BLaER1 treated with 17β-estradiol and CSF1 and Interleukin-3, amounts not matched to agents 10 nM and 100 nM (cell line): Measurements from ENCODE around the gene PGF.

Experiments
- H3K27ac ChIP-seq, 11 experiments: shearing (Covaris generic); formaldehyde crosslinking; 2 replicates each; pipeline ENCODE4 v1.8.1; 2022
- H3K27me3 ChIP-seq, 11 experiments: shearing (Covaris generic); formaldehyde crosslinking; 2 replicates each; pipeline ENCODE4 v1.8.1; 2022
- H3K36me3 ChIP-seq, 11 experiments: shearing (Covaris generic); formaldehyde crosslinking; 2 replicates each; pipeline ENCODE4 v1.8.1; 2022
- H3K4me1 ChIP-seq, 10 experiments: shearing (Covaris generic); formaldehyde crosslinking; 2 replicates each; pipeline ENCODE4 v1.8.1; 2022
- H3K4me2 ChIP-seq, 11 experiments: shearing (Covaris generic); formaldehyde crosslinking; 2 replicates each; pipeline ENCODE4 v1.8.1; 2022
- H3K4me3 ChIP-seq, 10 experiments: shearing (Covaris generic); formaldehyde crosslinking; 2 replicates each; pipeline ENCODE4 v1.8.1; 2022
- H3K9ac ChIP-seq, 11 experiments: shearing (Covaris generic); formaldehyde crosslinking; 2 replicates each; pipeline ENCODE4 v1.8.1; 2022
- H3K9me3 ChIP-seq, 11 experiments: shearing (Covaris generic); formaldehyde crosslinking; replicated peaks in 1 of 11; 2 replicates each; pipeline ENCODE4 v1.8.1; 2022
- H4K20me1 ChIP-seq, 11 experiments: shearing (Covaris generic); formaldehyde crosslinking; 2 replicates each; pipeline ENCODE4 v1.8.1; 2022
- Cebpa-rat ChIP-seq, 11 experiments: shearing (Covaris generic); IDR thresholded peaks; 2 replicates each; pipeline ENCODE4 v1.8.1; 2022

Gene PGF

DNA sequence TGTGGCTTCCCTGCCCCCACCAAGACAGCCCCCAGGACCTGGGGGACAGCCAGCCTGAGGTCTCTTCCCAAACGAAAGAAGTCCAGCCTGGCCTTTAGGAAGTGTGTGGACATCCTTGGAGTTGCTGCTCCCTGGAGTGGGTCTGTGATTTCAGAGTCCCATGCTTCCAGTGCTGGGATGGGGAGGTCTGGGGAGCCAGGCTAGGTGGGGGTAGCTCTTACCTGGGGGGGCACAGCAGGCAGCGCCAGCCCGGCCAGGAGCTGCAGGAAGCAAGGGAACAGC is 509 bp downstream of the PGF start:
- Histone ChIP-seq H3K36me3 (no peaks in the 10 kb centered on the region), H3K9me3 (no peaks in the 10 kb centered on the region), H3K4me1 (peaks cover 34 to 56% (median 43%) of the 10 kb centered on the region in 10 experiments), H4K20me1 (no peaks in the 10 kb centered on the region; a peak in 1 of 22 replicates), H3K27me3 (peaks cover 11 to 26% (median 17%) of the 10 kb centered on the region in 11 experiments), H3K4me2 (peak overlapping the region; percentile 90 to 97 (median 94)), H3K4me3 (peak overlapping the region; percentile 49 to 69 (median 58)), H3K27ac (no peak overlapping the region; a peak in 1 of 22 replicates), H3K9ac (peak overlapping the region; percentile 39 to 67 (median 61); a peak in 17 of 22 replicates)
- no peak for TF ChIP-seq Cebpa-rat (IDR thresholded peaks at IDR 0.05)

GRCh38 chr14:74954232-74954946 is 1.0 kb downstream of the PGF start:
- no peaks in the 10 kb centered on the region; a peak in 1 of 22 replicates for H4K20me1 ChIP-seq
- peak overlapping the region in 4 of 10 experiments; percentile 14 to 58 (median 50); a peak in 6 of 20 replicates for H3K4me3 ChIP-seq
- peaks cover 29 to 51% (median 40%) of the 10 kb centered on the region in 10 experiments for H3K4me1 ChIP-seq
- H3K4me2 ChIP-seq = peak overlapping the region; percentile 68 to 97 (median 94)
- H3K9me3 ChIP-seq = no peaks in the 10 kb centered on the region
- H3K36me3 ChIP-seq = no peaks in the 10 kb centered on the region
- peak overlapping the region in 6 of 11 experiments; percentile 11 to 67 (median 53); a peak in 5 of 22 replicates for H3K9ac ChIP-seq
- TF ChIP-seq Cebpa-rat (IDR thresholded peaks at IDR 0.05) = no peak
- peaks cover 11 to 26% (median 17%) of the 10 kb centered on the region in 11 experiments for H3K27me3 ChIP-seq
- no peak overlapping the region for H3K27ac ChIP-seq

DNA sequence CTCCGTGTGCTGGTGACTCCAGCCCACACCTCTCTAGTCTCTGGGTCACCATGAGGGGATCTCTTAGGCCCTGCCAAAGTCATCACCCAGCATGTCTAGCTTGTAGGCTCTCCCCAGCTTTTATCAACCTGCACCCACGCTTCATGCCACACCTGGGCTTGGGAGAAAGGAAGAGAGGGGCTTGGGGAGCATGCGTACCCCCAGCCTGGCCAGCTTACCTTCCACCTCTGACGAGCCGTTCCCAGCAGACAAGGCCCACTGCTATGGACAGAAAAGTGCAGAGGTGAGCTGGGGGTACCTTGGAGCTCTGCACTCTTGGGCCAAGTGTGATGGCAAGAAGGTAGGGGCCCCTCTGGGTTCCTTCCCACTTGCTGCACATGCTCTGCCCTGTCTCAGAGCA is 1.7 kb downstream of the PGF start:
- no peaks in the 10 kb centered on the region for H3K9me3 ChIP-seq
- no peaks in the 10 kb centered on the region for H3K36me3 ChIP-seq
- H3K4me3 ChIP-seq = no peak overlapping the region
- no peak for TF ChIP-seq Cebpa-rat (IDR thresholded peaks at IDR 0.05)
- H3K9ac ChIP-seq = no peak overlapping the region; a peak in 1 of 22 replicates
- H3K4me1 ChIP-seq = peaks cover 27 to 49% (median 40%) of the 10 kb centered on the region in 10 experiments
- H3K27ac ChIP-seq = no peak overlapping the region
- peak overlapping the region in 10 of 11 experiments; percentile 68 to 97 (median 94); a peak in 18 of 22 replicates for H3K4me2 ChIP-seq
- H4K20me1 ChIP-seq = no peaks in the 10 kb centered on the region; a peak in 1 of 22 replicates
- H3K27me3 ChIP-seq = peaks cover 11 to 26% (median 17%) of the 10 kb centered on the region in 11 experiments

DNA sequence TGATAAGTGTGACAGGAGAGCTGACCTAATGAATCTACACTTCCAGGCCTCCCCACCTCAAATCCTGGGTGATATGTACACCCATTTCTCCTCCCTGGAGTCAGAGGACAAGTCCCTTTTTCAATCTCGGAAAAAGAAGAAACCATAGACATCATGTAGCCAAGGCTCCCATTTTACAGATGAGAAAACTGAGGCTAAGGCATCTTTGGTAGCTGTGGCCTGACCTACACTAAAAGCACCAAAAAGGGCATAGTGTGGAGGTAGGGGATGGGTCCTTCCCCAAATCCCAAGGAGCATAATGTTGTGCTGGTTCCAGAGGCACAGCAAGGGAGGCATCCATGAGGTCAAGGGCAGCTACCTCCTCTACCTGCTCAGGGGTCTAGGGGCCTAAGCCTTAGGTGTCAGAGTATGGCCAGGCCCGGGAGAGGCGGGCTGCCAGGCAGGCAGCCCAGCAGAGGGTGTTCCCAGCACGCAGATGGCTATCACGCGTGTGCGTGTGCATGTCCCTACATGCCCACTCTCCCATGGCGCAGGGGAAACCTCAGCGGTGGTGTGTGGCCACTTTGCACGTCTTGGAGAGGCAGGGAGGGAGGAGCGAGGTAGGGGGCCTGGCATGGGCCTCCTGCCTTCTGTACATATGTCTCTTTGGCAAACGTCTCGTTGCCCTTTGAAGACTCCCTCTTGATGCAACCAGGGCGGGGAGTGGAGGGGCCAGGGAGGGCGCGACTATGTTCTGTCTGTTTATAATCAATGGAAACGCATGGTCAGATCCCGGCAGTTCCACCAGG is 2.5 kb downstream of the PGF start:
- H4K20me1 ChIP-seq = no peaks in the 10 kb centered on the region; a peak in 1 of 22 replicates
- no peak overlapping the region for H3K4me3 ChIP-seq
- peaks cover 11 to 26% (median 17%) of the 10 kb centered on the region in 11 experiments for H3K27me3 ChIP-seq
- no peaks in the 10 kb centered on the region for H3K36me3 ChIP-seq
- H3K4me2 ChIP-seq = peak overlapping the region in 7 of 11 experiments; percentile 91 to 97 (median 95); a peak in 6 of 22 replicates
- no peak overlapping the region for H3K9ac ChIP-seq
- no peaks in the 10 kb centered on the region for H3K9me3 ChIP-seq
- H3K27ac ChIP-seq = no peak overlapping the region
- peaks cover 27 to 49% (median 40%) of the 10 kb centered on the region in 10 experiments for H3K4me1 ChIP-seq
- TF ChIP-seq Cebpa-rat (IDR thresholded peaks at IDR 0.05) = no peak

GRCh38 chr14:74952180-74952665 is 3.2 kb downstream of the PGF start:
- no peaks in the 10 kb centered on the region for H3K9me3 ChIP-seq
- H3K27me3 ChIP-seq = peaks cover 11 to 26% (median 17%) of the 10 kb centered on the region in 11 experiments
- H3K4me2 ChIP-seq = peak overlapping the region; percentile 61 to 83 (median 78)
- peak overlapping the region in 7 of 11 experiments; percentile 1 to 70 (median 45); a peak in 10 of 22 replicates for H3K9ac ChIP-seq
- TF ChIP-seq Cebpa-rat (IDR thresholded peaks at IDR 0.05) = no peak
- H3K36me3 ChIP-seq = no peaks in the 10 kb centered on the region
- H3K4me1 ChIP-seq = peaks cover 27 to 52% (median 44%) of the 10 kb centered on the region in 10 experiments
- H4K20me1 ChIP-seq = no peaks in the 10 kb centered on the region; a peak in 1 of 22 replicates
- H3K4me3 ChIP-seq = no peak overlapping the region
- peak overlapping the region in 4 of 11 experiments; percentile 13 to 46 (median 32); a peak in 3 of 22 replicates for H3K27ac ChIP-seq

- H3K4me3 ChIP-seq = no peak overlapping the region
- no peaks in the 10 kb centered on the region for H3K36me3 ChIP-seq
- no peak for TF ChIP-seq Cebpa-rat (IDR thresholded peaks at IDR 0.05)
- H3K27me3 ChIP-seq = peaks cover 11 to 26% (median 17%) of the 10 kb centered on the region in 11 experiments
- H4K20me1 ChIP-seq = no peaks in the 10 kb centered on the region; a peak in 1 of 22 replicates
- H3K4me2 ChIP-seq = peak overlapping the region; percentile 61 to 83 (median 78)
- H3K9ac ChIP-seq = peak overlapping the region in 8 of 11 experiments; percentile 1 to 70 (median 44); a peak in 13 of 22 replicates
- H3K27ac ChIP-seq = peak overlapping the region in 5 of 11 experiments; percentile 13 to 46 (median 25); a peak in 5 of 22 replicates
- peaks cover 34 to 58% (median 50%) of the 10 kb centered on the region in 10 experiments for H3K4me1 ChIP-seq
- H3K9me3 ChIP-seq = no peaks in the 10 kb centered on the region
These were observed 3.8 kb downstream of the PGF start for GRCh38 chr14:74951443-74952179.

DNA sequence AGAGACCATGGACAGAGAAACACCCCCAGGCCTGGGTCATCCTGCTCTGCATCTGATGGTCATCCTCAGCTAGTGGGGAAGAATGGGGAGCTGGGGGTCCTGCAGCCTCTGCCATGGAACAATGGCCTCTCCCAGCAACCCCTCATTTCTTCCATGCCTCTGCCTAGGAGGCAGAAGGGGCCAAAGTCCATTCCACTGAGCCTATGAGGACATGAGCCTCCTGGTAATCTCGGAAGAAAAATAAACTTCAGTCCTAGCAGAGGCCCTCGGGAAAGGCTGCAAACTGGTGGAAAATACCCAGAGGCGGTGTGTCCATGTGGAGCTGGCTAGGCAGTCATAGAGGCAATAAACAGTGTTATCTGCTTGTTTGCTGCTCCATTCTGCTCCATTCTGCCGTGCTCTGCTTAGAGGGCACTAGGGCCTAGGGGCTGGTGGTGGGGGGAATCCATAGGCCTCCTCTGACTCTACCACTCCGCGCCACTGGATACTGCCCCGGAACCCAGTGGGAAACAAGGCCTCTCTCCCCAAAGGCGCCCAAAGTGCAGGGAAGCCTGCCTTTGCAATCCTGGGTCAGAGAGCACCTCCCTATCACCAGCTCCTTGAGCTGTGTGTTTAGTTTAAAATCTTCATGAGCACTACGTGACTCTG is 4.5 kb downstream of the PGF start:
- H4K20me1 ChIP-seq = no peaks in the 10 kb centered on the region
- no peaks in the 10 kb centered on the region for H3K9me3 ChIP-seq
- H3K9ac ChIP-seq = peak overlapping the region in 2 of 11 experiments; percentile 12 to 41; a peak in 1 of 22 replicates
- H3K4me1 ChIP-seq = peaks cover 38 to 65% (median 57%) of the 10 kb centered on the region in 10 experiments
- no peak overlapping the region for H3K27ac ChIP-seq
- peak overlapping the region in 10 of 11 experiments; percentile 61 to 83 (median 72); a peak in 13 of 22 replicates for H3K4me2 ChIP-seq
- TF ChIP-seq Cebpa-rat (IDR thresholded peaks at IDR 0.05) = no peak
- H3K27me3 ChIP-seq = peaks cover 11 to 21% (median 15%) of the 10 kb centered on the region in 11 experiments
- H3K4me3 ChIP-seq = no peak overlapping the region
- no peaks in the 10 kb centered on the region for H3K36me3 ChIP-seq
